ENCODE measurements around the gene MOB3A. TPM values are rescaled to one million over a fixed set of nuclear protein-coding genes. Genes with fewer than 3 reads are reported as not detected.

MOB3A gene
- total and polyA plus RNA-seq, 2 of the 8 experiments (the other 6 are each of a cell fraction or from before 2014, with no cell fraction given) = 9.2 to 9.6 TPM

- Histone ChIP-seq H2AK5ac (ENCODE audit: low read depth, low read length) (no peak overlapping the region), H2BK20ac (ENCODE audit: low read length) (no peak overlapping the region), H2BK15ac (ENCODE audit: low read length) (no peak overlapping the region), H3K23me2 (ENCODE audit: low read depth, low read length) (no peaks in the 10 kb centered on the region), H3K9me3 (ENCODE audit: insufficient read depth in 2 of 2, low read depth in 1 of 2, low read length in 1 of 2) (no peaks in the 10 kb centered on the region), H3K27me3 (replicated peaks in 1 of 4; ENCODE audit: control insufficient read depth in 3 of 4, extremely low read depth in 1 of 4, insufficient read depth in 3 of 4, low read length in 3 of 4) (no peaks in the 10 kb centered on the region), H2BK120ac (replicated peaks; ENCODE audit: low read depth, low read length) (no peak overlapping the region), H4K20me1 (replicated peaks in 1 of 2; ENCODE audit: control insufficient read depth in 1 of 2, insufficient read depth in 2 of 2, low read length in 2 of 2) (no peaks in the 10 kb centered on the region), H3K4ac (replicated peaks; ENCODE audit: insufficient read length, low read depth, low read length) (no peak overlapping the region), H3K14ac (ENCODE audit: insufficient read length) (no peak overlapping the region), H3K36me3 (ENCODE audit: control insufficient read depth in 2 of 4, insufficient read depth in 4 of 4, low read length in 3 of 4) (no peaks in the 10 kb centered on the region), H3K27ac (ENCODE audit: low read depth, low read length) (no peak overlapping the region), H3K56ac (replicated peaks; ENCODE audit: insufficient read length, low read depth, low read length) (no peak overlapping the region), H4K91ac (replicated peaks; ENCODE audit: insufficient read length, low read length) (no peak overlapping the region), H3K4me2 (ENCODE audit: insufficient read depth in 1 of 2, low read depth in 2 of 2, low read length in 2 of 2) (no peak overlapping the region), H2BK12ac (ENCODE audit: low read depth, low read length) (no peak overlapping the region), H3K79me2 (ENCODE audit: control insufficient read depth in 1 of 2, insufficient read depth in 2 of 2, low read length in 2 of 2) (no peaks in the 10 kb centered on the region), H3K79me1 (ENCODE audit: low read depth, low read length) (no peaks in the 10 kb centered on the region), H3K4me3 (ENCODE audit: extremely low read depth in 1 of 4, insufficient read depth in 2 of 4, low read depth in 3 of 4, low read length in 4 of 4) (no peak overlapping the region), H3K18ac (ENCODE audit: extremely low read depth, low read length) (no peak overlapping the region), H3K9ac (replicated peaks in 1 of 4; ENCODE audit: extremely low read depth in 1 of 4, low read depth in 3 of 4, low read length in 3 of 4) (no peak overlapping the region), H2AFZ (ENCODE audit: low read length) (no peak overlapping the region), H4K5ac (ENCODE audit: insufficient read length, low read depth, low read length) (no peak overlapping the region), H3K4me1 (replicated peaks in 1 of 4; ENCODE audit: control insufficient read depth in 3 of 4, insufficient read depth in 4 of 4, low read length in 3 of 4) (peaks cover 0 to 7% (median 4%) of the 10 kb centered on the region in 4 experiments; a peak in 3 of 7 replicates), H3K23ac (ENCODE audit: insufficient read length) (no peak overlapping the region), H4K8ac (ENCODE audit: extremely low read depth, insufficient read depth, low read length) (no peak overlapping the region), H2BK5ac (ENCODE audit: low read depth, low read length) (no peak overlapping the region)
- ChIA-PET POLR2A (ENCODE audit: partially characterized antibody) (interaction anchor here (2.6 kb wide), 1 partner anchor 36 kb away, joined by 14 read pairs; no protein-coding TSS in a partner anchor), CTCF (ENCODE audit: partially characterized antibody) (interaction anchor here (1.0 to 1.7 kb wide), 5 partner anchors 8 to 85 kb away, joined by 3 to 5 read pairs (median 4); no protein-coding TSS in a partner anchor)
- DNase-seq (ENCODE audit: low read depth in 1 of 2, low spot score in 2 of 2) = no peak
- FAIRE-seq = no peak
- 90% methylated on average over 11 of the region's 14 CpGs; no CpG with 5 or more reads in 1 of the 2 experiments for WGBS, 2 experiments (ENCODE audit: extremely low coverage in 1 of 2, insufficient coverage in 1 of 2, insufficient read length in 1 of 2, insufficient replicate concordance in 2 of 2, low coverage in 1 of 2, low lambda C conversion rate in 2 of 2, missing lambda C conversion rate in 1 of 2)
- TF ChIP-seq HDAC2 (IDR thresholded peaks at IDR 0.05; ENCODE audit: borderline replicate concordance in 1 of 2, low read depth in 2 of 2, low read length in 2 of 2) (no peak), CHD2 (IDR thresholded peaks at IDR 0.05; ENCODE audit: low read length) (no peak), CTCF (IDR thresholded peaks at IDR 0.05; ENCODE audit: control extremely low read depth in 1 of 3, insufficient read depth in 1 of 3, low read depth in 1 of 3, low read length in 3 of 3) (no peak), SP2 (IDR thresholded peaks at IDR 0.05; ENCODE audit: low read length) (no peak), NANOG (IDR thresholded peaks at IDR 0.05; ENCODE audit: insufficient read depth, low read depth, low read length, poor library complexity, severe bottlenecking) (no peak), FOSL1 (IDR thresholded peaks at IDR 0.05; ENCODE audit: insufficient read depth, low read depth, low read length) (no peak), SUZ12 (IDR thresholded peaks at IDR 0.05; ENCODE audit: low read length) (no peak), ASH2L (IDR thresholded peaks at IDR 0.05; ENCODE audit: low read length) (no peak), POU5F1 (IDR thresholded peaks at IDR 0.05; ENCODE audit: low read depth, low read length) (no peak), E2F6 (IDR thresholded peaks at IDR 0.05) (no peak)
Observed at GRCh38 chr19:2087621-2088100, 8.5 kb downstream of the MOB3A start.

All from H1 (cell line).